Activated effector memory CD4-positive, alpha-beta T cell treated with anti-CD3 and anti-CD28 coated beads, Interleukin-2, amount 50 U/mL, for 16 hours (primary cell): ENCODE measurements around the gene ARPC1B.

Experiments
- DNase-seq: peaks from one replicate; pipeline ENCODE4 v3.0.0-alpha.2; 2020

The ARPC1B gene

DNA sequence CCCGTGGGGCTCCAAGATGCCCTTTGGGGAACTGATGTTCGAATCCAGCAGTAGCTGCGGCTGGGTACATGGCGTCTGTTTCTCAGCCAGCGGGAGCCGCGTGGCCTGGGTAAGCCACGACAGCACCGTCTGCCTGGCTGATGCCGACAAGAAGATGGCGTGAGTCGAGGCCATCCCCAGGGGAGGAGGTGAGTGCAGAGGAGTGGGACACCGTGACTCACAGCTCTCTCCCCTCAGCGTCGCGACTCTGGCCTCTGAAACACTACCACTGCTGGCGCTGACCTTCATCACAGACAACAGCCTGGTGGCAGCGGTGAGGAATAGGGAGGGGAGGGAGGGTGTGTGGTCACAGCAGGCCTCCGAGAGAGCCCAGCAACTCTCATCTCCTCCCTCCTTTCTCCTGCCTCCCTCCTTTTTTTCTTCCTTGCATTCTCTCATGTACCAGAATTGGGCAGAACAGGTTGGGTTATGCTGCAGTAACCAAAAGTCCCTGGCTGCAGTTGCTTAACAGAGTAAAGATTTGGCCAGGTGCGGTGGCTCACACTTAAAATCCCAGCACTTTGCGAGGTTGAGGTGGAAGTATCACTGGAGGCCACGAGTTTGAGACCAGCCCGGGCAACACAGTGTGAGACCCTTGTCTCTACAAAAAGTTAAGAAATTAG, 16.5 kb downstream of the ARPC1B start:
- no peak for DNase-seq

DNA sequence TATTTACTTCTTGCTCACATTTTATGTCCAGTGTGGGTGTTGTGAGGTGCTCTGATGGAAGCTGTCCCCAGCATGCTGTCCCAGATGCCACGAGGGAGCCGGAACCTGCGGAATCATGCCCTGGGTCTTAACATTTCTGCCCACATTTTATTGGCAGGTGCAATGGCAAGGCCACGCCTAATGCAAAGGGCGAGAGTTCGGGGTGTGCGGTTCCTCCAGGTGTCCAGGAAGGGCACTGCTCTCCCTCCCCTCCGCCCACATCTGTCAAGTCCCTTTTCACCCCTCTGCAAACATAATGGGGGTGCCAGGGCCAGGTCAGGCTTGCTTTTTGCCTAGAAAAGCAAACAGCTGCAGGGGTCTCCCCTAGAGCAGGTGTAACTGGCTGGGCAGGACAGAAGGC, 17.5 kb downstream of the ARPC1B start:
- no peak for DNase-seq

DNA sequence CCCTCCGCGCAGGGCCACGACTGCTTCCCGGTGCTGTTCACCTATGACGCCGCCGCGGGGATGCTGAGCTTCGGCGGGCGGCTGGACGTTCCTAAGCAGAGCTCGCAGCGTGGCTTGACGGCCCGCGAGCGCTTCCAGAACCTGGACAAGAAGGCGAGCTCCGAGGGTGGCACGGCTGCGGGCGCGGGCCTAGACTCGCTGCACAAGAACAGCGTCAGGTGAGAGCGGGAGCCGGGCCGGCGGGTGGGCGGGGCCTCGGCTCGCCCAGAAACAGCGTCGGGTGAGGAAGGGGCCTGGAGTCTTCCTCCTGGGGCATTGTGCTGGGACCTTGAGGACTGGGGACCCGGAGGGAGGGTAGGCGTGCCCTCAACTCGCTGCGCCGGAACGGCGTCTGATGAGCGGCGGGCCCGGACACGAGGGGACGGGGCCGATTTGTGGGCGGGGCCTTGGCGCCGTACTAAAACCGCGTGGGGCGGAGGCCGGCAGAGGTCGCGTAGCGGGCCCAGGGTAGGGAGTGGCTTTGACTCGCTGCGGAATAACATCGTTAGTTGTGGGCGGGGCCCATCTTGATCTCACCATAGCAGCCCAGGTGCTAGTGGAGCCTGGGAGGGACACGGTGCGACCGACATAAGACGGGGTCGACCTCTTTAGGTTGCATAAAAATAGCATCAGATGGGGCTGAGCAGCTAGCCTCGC, 18.3 kb downstream of the ARPC1B start:
- peak; percentile 93 for DNase-seq

DNA sequence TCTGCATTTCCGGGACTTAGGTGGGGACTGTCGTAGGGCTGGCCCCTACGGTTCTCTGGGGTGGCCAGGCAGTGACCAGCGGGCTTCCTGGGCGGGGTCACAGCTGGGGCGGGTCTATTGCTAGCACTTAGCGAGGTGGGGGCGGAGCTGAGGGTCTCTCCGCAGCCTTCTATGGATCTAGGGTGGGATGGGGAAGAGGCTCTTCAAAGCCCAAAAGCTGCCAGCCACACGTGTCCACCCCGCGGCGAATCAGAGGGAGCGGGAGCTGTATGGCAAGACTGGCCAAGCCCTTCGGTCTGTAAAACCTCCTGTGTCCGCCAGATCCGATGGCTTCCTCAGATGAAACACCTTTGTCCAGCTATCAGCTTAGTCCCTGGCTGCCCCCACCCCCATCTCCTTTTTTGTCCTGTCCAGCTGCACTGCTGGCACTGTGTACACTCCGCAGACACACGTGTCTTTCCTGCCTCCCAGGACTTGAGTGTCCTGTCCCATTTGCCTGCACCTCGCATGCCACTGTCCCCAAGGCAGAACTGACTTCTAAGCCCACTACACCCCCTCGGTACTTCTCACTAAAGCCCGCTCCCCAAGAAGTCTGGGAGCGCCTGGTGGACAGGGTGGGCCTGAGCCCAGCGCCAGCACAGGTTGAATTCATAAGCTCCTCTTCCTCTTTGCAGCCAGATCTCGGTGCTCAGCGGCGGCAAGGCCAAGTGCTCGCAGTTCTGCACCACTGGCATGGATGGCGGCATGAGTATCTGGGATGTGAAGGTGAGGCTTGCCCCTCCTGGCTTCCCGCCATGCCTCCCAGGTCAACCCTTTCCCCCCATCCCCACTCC, 19.0 kb downstream of the ARPC1B start:
- no peak for DNase-seq

DNA sequence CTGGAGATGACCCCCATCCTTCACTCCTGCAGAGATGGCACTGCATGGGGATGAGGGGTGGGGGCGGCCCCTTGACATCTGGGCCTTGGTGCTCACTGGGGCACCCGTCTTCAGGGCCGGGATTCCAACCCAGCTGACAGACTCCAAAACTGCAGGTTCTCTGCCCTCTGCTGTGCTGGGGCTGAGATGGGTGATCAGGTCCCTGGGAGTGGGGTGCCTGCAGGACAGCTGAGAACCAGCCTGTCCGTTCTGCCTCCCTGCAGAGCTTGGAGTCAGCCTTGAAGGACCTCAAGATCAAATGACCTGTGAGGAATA, 19.6 kb downstream of the ARPC1B start:
- DNase-seq: no peak

DNA sequence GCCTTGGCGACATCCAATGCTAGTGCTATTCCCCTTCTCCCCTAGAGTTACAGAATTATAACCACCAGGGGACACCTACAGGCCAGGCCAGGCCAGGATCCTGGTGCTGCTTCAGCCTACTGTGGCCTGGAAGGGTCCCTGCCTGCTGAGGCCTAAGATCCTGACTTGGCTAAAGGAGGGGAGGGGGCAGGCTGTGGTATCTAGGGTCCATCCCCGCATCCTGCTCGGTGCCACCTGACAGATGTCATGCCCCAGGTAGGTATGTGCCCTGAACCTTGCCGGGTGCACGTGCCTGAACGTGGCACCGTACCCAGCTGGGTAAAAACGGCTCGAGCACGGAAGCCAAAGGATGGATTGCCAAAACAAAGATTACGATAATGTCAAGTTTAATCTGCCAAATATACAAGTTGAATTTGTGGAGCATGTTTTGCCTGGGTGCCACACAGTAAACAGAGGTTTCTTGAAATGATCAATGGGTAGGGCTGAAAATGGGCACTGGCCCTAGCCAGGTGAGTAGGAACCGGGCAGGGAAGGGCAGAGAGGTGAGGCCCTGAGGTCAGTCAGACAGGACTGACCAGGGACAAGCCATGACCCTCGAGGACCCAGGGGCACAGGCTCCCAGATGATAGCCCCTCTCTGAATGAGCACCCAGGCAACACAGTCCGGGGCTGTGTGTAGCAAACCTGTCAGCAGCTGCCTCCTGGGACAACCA, 21.2 kb downstream of the ARPC1B start:
- no peak for DNase-seq

DNA sequence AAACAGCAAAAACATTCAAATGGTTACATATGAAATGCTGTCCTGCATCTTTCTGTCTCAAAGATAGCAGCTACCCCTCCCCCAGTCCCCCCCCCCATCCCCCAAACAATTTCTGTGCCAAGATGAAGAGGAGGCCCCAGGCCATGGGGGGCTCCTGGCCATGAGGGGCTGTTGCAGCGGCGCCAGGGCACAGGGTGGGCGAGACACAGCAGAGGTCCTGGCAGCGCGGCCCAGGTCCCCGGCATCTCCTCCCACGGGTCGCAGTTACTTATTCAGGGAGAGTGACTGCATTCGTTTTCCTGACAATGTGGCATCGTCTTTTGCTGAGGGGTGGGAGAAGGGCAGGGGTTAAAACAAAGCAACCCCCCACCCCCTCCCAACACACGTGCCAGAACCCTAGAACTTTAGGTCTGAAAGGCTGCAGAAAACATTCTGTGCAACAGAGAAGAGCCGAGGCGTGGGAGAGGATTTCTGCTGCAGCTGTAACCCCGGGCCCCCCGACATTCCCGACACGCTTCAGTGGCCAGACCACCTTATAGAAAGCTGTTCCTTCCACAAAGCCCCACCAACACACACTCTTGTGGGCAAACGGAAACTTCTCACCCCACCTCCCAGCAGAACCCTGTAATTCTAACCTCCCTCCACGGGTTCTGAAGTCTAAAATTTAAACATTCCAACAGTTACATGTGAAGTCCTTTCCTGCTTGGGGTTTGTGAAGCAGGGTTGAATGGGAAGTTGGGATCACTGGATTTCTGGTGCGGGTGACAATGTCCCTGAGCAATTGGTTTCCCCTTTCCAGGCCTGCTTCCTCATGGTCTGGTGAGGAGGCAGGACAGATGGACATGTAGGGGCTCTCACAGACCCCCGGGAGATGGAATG, 22.1 kb downstream of the ARPC1B start:
- DNase-seq: no peak

DNA sequence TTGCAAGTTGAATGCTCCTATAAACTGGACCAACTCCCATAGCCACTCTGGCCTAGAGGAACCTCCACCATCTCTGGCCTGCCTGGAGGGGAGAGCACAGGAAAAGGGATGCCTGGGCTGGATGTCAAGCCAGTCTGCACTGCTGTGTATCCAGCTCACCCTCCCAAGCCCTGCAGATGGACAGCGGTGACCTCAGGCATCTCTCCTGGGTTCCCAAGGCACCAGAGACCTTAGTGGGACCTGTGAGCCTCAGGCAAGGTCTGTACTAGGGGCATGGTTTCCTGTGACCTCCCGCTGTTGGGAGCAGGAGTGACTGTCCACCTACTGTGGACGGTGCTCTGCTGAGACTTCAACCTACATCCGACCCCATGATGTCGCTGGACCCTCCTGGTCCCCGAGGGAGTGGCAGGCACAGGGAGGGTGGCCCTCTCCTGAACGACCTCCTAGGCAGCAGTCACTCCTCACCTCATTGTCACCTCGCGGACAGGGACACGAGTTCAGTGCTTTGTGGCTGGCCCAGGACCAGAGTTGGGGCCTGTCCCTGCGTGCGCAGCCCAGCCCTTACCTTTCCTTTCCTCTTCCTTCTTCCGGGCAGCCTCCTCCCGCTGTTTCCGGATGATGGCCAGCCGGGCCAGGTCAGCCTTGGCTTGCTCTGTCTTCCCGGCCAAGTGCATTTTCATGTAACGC, 22.9 kb downstream of the ARPC1B start:
- no peak for DNase-seq

DNA sequence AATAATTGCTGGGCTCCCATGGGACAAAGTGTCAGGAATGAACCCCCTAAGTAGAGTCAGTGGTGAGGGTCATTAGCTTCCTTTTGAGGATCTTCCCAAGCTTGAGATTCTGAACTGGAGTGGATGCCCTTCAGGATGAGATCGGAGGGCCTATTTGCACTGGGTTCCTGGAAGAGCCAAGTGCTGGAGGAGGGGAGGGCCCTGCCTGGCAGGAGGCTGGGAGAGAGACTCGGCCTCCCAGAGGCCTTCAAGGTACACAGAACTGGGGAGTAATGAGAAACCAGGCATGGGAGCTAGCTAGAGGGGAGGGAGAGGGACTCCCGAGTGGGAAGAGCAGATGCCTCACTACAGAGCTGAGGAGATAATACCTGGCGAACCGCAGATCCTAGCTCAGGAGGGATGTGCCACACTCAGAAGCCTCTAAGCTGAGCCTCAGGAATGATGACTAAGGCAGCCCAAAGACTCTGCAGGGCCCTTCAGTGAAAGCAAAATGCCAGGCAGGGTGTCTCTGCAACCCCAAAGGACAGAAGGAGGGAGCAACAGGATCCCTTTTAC, 24.4 kb downstream of the ARPC1B start:
- DNase-seq: no peak

DNA sequence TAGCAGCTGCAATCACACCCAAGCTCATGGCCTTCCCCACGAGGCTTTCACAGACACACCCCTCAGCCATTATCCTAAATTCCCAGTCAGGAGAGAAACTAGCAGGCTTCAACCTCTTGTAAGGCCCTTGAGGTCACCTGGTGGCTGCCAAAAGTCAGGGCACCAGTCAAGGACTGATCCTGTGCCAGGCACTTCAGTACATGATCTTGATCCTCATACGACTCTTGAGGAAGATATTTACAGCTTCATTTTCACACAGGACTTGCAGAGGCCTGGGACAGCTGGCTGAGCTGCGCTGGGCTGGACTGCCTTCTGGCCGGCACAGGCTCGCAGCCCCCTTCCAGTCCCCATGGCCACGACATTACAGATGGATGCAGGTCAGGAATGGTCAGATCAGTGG, 25.1 kb downstream of the ARPC1B start:
- no peak for DNase-seq

DNA sequence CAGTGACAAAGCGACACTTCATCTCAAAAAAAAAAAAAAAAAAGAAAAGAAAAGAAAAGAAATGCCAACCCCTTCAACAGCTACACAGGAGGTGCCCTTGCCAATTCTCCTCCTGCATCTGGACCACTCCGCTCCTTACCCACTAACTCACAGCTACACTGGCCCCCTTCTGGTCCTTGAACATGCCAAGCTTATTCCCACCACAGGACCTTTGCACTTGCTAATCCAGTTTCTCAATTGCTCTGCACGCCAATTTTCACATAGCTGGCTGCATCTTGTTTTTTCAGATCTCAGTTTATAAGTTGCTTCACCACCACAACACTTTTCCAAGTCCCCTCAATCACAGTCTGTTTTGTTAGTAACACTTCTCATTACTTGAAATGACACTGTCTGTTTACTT, 28.3 kb downstream of the ARPC1B start:
- no peak for DNase-seq

DNA sequence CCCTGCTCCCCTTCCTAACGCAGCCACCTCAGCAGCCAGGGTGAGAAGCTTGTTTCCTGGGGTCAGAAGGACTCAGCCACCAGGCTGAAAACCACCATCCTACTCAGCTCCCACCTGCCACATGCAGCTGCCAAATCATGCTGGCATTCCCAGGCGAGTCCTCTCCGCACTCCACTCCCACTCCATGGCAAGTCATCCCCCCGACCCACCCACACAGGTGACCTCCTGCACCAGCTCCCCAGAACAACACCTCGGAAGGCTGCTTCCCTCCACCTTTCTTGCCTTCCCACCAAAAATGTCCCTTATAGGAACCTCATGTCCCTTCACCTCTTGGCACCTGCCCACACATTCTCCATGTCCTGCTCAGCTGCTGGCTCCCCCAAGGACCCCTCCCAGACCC, 29.2 kb downstream of the ARPC1B start:
- no peak for DNase-seq

DNA sequence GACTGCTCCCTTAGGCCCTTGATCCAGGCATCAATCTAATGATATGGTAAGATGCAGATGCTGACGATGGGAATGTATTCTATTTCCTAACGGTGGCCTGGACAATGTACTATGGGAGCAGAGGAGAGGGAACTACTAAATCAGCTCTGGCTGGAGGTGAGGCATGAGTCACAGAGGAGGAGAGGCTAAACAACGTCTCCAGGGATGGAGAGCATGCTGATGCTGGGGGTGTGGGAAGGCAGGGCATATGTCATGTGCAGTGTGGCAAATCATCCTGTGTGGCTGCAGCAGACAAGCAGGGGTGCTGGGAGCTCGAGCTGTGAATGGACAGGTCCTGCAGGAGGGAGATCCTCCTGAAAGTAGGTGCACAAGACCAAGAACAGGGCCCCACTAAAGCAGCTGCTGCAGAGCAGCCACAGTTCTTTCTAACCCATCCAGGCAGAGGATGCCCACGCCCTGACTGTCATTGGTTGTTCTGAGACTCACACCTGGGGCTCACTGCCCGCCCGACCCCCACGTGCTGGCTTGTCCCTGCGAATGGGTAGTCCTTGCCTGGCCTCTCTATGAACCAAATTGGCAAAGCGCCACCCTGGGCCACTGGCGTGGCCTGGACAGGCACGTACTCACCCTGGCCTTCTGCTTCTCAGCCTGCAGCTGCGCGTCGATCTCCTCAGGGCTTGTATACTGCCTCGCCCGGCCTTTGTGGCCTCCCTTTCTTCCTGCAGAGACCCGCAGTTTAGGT, 29.9 kb downstream of the ARPC1B start:
- DNase-seq: no peak

DNA sequence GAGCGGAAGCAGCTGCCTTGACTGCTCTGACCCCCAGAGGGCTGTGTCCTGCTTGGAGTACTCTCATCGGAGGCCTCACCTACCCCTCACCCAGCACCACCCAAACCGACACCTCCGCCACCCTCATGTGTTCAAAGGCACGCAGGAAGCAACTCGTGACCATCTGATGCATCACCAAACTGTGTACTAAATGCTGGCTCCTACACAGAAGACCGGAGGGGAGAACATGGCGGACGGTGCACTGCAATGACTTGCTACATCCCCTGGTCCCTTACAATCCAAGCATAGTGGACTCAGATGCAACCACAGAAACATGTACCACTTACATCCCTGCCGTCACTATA, 30.4 kb downstream of the ARPC1B start:
- DNase-seq: no peak

DNA sequence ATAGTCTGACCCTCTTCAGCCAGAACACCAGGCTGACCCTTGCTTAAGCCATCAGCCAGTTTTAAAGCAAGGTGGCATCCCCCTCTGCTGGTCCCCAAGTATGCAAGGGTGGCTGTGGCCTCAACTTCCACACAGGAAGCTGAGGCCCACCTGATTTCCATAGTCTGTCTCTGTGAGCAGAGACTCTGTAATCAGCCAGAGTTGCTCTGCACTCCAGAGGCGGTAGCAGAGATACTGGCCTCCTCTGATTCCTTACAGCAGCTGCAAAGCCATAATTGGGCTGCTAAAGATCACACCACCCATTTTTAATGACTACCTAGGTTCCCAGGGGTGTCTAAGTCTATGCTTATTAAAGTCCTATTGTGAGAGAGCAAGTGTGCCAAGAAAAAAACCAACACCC, 32.0 kb downstream of the ARPC1B start:
- no peak for DNase-seq

DNA sequence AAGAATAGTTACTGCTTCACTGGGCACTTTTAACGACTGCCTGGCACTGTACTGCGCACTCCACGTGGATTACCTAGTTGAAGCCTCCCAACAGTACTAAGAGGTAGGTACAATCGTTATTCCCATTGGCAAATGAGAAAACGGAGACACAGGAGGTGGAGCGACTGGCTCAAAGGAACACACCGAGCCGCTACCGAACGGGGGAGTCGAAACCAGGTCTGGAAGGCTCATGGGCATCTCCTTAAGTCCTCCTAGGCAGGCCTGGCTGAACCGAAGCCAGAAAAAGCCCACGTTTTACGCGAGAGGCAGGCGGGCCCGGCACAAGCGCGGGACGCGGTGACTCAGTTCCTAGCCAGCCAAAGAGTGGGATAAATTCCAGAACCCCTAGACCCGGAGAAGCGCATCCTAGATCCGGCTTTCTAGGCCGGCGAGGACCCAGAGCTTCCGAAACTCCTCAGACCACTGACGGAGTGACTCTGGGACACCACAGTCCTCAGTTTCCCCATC, 33.4 kb downstream of the ARPC1B start:
- peak; percentile 80 for DNase-seq

DNA sequence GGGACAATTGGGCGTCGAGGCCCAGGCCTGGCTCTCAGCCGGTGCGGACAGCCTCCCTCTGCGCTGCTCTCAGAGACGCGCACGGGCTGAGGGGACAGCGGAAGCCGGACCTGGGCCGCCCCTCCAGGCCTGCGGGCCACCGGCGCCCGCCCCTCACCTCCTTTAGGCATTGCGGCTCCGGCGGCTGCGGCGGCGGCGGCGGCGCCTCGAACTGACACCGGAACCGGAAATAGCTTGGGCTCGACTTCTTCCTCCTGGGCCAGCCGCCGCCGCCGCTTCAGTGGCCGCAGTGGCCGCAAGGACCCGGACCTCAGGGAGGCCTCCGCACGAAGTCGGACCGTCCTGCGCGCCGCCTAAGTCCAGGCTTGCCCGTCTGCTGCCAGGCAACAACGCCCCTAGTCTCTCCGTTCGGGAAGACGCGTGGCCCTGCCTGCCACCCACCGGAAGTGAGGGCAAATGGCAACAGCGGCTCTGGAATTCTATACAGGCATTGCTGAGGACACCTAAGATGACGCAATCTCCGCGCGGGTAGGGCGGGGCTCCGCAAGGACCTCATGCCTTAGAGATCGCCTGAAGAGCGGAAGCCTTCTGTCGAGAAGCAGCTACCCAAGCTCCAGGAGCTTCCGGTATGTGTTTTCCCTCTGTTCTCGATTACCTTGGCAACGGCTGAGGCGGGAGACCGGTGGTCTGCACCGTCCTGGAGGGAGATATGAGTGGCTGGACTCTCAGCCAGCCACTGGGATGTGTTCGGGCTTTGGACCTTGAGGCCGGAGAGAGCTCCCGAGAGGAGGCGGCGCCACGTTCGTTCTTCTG, 34.1 kb downstream of the ARPC1B start, which contains the start of the genes BUD31 and PDAP1:
BUD31 (plus strand) TSS at position 591 of the 813 bp plus-strand sequence. CDS start 2,124 bp downstream, outside the sequence.
PDAP1 (minus strand) TSS at position 219 of the 813 bp plus-strand sequence; CDS start at position 170, 49 bp downstream.
- DNase-seq: peak; percentile 97

DNA sequence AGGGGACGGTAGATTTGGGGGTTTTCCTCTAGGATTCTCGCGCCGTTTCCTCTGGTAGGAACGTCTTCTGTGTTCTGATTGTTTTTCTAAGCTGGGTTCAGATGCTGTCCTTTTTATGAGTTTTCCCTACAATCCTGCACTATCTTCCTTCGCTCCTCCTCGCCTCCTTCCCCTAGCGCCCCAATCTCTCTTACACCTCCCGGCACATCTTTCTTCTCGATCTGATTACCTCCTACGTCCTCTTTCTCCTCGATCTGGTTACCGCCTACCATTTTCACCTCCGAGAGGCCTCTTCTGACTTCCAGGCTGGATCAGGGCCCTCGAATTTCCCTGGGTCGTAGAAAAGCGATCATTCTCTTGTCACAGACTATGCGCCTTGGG, 34.7 kb downstream of the ARPC1B start:
- no peak for DNase-seq

DNA sequence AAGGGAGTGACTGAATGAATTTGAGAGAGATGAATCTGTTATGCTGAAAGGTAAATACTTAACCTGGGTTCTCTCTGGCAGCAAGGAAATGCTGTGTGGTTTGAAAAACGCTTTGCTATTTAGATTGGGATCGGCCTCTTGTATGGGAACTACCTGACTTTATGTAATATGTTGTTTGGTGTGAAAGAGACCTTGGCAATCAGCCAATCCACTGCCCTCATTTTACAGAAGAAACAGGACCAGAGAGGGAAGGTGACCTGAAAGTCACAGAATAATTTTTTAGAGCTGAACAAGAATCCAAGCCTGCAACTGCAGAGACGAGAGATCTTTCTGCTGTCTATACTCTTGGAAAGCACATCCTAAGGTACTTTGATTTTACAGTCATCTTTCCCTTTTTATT, 35.3 kb downstream of the ARPC1B start:
- no peak for DNase-seq

DNA sequence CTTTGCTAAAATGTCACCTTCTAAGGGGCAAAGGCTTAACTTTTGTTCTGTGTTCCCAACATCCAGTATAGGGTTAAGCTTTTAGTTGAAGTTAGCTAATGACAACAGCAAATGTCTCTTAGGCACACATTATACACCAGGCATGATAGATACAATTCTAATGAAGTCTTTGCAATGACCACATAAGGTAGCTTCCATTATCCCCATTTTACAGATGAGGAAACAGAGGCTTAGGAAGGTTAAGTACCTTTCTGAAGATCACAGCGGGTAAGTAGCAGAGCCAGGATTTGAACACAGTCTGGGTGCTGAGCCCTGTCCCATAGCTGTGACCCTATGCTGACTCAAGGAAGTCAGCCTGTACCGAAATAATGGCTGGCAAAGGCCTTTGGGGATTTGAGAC, 36.1 kb downstream of the ARPC1B start:
- no peak for DNase-seq
